COR-L47 (cell line): ENCODE results near the gene DCAF7.

Source experiments
- DNase-seq: peaks from one replicate; lab custom pipeline; 2025; lab: John Stamatoyannopoulos, UW

DCAF7 gene

GRCh38 chr17:63544467-63545301 lies 5.6 kb upstream of the DCAF7 start:
- DNase-seq, result no peak

- no peak for DNase-seq
Measured at GRCh38 chr17:63546308-63547082, 3.8 kb upstream of the DCAF7 start.

GRCh38 chr17:63547083-63547523 lies 3.2 kb upstream of the DCAF7 start:
- no peak for DNase-seq

- DNase-seq, result no peak
Measured at GRCh38 chr17:63549289-63549945, 860 bp upstream of the DCAF7 start.

GRCh38 chr17:63550817-63551639 lies 751 bp downstream of the DCAF7 start:
- DNase-seq, result peak; percentile 30

- no peak for DNase-seq
Measured at GRCh38 chr17:63552211-63552610, 1.9 kb downstream of the DCAF7 start.

GRCh38 chr17:63555500-63556156 lies 5.4 kb downstream of the DCAF7 start:
- no peak for DNase-seq

- DNase-seq, result no peak
Measured at GRCh38 chr17:63557416-63557815, 7.1 kb downstream of the DCAF7 start.

GRCh38 chr17:63558441-63558840 lies 8.2 kb downstream of the DCAF7 start:
- DNase-seq, result no peak

- no peak for DNase-seq
Measured at GRCh38 chr17:63561819-63562218, 11.5 kb downstream of the DCAF7 start.

GRCh38 chr17:63563339-63563738 lies 13.1 kb downstream of the DCAF7 start:
- no peak for DNase-seq

GRCh38 chr17:63564562-63564961 lies 14.3 kb downstream of the DCAF7 start:
- no peak for DNase-seq

- DNase-seq, result no peak
Measured at GRCh38 chr17:63567229-63567628, 17.0 kb downstream of the DCAF7 start.

- DNase-seq, result no peak
Measured at GRCh38 chr17:63568563-63568962, 18.3 kb downstream of the DCAF7 start.

- no peak for DNase-seq
Measured at GRCh38 chr17:63571632-63572310, 21.5 kb downstream of the DCAF7 start.

GRCh38 chr17:63573634-63574033 lies 23.4 kb downstream of the DCAF7 start:
- DNase-seq, result peak; percentile 4

- no peak for DNase-seq
Measured at GRCh38 chr17:63578027-63578768, 27.9 kb downstream of the DCAF7 start.

- DNase-seq, result no peak
Measured at GRCh38 chr17:63578769-63579111, 28.5 kb downstream of the DCAF7 start.

GRCh38 chr17:63579633-63580032 lies 29.4 kb downstream of the DCAF7 start:
- DNase-seq, result no peak

- no peak for DNase-seq
Measured at GRCh38 chr17:63587770-63588169, 37.5 kb downstream of the DCAF7 start.
